Activated CD4-positive, CD25-positive, alpha-beta regulatory T cell treated with anti-CD3 and anti-CD28 coated beads, Interleukin-2, amount 50 U/mL, for 24 hours (primary cell): ENCODE results near the gene GLMP.

ENCODE experiments used
- ATAC-seq, 2 donors: fragments of 150-1000 bp; cut with Tn5 transposase; one replicate each; pipeline ENCODE4 v1.10.0; 2021; ENCODE audit warnings: mild to moderate bottlenecking in 1 of 2, moderate library complexity in 1 of 2

Gene GLMP

DNA sequence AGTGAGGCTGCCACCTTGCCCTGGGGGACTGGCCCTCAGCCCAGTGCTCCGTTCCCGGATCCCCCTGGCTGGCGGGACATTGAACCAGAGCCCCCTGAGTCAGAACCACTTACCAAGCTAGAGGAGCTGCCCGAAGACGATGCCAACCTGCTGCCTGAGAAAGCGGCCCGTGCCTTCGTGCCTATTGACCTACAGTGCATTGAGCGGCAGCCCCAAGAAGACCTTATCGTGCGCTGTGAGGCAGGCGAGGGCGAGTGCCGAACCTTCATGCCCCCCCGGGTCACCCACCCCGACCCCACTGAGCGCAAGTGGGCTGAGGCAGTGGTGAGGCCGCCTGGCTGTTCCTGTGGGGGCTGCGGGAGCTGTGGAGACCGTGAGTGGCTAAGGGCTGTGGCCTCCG is 10.0 kb downstream of the GLMP start:
- ATAC-seq = no peak

DNA sequence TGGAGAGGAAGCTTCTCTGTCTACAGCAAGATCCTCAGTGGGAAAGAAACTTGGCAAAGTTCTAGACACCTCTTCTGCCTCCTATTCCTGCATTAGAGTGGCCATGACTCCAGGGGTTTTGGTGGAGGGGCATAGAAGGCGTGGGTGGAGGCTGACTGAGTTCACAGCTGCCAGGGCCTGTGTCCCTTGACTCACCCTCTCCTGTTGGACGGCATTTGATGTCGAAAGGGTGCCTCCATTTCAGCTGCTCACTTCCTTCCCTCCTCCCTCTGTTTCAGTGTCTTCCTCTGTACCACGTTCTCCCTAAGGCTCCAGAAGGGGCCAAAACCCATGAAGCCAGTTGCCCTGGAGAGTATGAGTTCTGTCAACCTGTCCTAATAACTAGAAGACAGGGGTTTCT is 10.7 kb downstream of the GLMP start:
- no peak for ATAC-seq

DNA sequence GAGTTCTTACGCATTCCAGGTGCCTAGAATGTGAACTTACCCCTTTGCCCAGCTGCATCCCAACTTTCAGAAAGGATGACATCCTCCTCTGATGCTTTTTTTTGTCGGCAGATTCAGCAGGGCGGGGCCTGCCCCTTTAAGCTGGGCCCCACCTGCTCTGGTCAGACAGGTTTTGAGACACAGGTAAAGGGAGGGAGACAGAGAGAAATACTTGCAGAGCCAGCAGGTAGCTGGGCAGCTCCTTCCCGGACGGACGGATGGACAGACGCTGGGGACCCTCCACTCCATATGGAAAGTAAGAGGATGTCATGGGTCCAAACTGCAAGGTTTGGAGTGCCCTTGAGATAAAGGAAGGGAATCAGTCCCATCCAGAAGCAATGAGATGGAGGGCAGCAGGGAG is 11.4 kb downstream of the GLMP start, which contains the start of gene TMEM79:
Gene TMEM79, plus strand, starts transcription at position 214 of the 400 bp plus-strand sequence. CDS start 902 bp downstream, outside the sequence.
- ATAC-seq = no peak

DNA sequence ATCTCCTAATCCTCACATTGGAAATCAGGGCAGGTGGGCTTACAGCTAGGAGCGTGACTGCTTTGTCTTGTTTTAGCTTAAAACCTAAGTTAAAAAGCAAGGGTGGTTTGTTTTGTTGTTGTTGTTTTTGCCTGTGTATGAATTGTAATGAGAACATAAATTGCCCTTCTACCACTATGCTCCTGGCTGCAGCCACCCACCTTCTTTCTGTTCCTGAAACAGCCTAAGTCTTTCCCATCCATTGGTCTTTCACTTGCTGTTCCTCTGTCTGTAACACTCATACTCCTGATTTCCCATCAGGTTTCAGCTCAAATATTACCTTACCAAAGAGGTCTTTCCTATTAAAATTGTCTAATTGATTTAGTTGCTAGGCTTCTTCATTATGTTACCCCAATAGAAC is 12.0 kb downstream of the GLMP start:
- no peak for ATAC-seq

DNA sequence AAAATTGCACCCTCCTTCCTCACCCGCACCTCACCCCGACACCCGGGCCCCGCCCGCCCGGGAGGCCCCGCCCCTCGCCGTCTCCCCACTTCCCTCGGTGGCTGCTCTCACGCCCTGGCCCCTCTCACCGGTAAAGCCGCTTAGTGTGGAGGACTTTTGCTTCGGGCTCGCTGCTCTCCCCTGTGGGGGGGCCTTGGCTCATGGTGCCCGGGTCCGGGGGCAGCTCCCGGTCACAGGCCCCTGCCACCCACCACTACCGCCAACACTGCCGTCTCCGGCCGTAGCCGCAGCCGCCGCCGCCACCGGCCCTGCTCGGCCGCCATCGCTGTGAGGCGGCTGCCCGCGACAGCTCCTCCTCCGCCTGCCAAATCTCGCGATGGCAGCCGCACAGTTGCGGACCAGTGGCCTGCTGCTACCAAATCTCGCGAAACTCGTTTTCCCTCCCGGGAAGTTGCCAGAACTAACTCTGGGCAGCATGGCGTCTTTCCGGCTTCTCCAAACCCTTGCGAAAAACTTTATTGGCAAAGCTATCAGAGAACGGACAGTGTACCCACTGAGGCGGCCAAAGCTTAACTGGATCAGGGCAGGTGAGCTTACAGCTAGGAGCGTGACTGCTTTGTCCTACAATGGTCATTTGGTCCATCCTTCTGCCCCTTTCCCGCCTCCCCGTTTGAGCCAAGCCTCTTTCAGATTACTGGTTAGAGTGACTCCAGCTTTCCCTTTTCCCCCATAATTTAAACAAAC is 12.8 kb downstream of the GLMP start, which contains the start of gene SMG5:
Gene SMG5, minus strand, starts transcription at position 347 of the 744 bp plus-strand sequence. Its CDS starts 145 bp downstream, at position 202.
- ATAC-seq = peak; percentile 91 to 93

DNA sequence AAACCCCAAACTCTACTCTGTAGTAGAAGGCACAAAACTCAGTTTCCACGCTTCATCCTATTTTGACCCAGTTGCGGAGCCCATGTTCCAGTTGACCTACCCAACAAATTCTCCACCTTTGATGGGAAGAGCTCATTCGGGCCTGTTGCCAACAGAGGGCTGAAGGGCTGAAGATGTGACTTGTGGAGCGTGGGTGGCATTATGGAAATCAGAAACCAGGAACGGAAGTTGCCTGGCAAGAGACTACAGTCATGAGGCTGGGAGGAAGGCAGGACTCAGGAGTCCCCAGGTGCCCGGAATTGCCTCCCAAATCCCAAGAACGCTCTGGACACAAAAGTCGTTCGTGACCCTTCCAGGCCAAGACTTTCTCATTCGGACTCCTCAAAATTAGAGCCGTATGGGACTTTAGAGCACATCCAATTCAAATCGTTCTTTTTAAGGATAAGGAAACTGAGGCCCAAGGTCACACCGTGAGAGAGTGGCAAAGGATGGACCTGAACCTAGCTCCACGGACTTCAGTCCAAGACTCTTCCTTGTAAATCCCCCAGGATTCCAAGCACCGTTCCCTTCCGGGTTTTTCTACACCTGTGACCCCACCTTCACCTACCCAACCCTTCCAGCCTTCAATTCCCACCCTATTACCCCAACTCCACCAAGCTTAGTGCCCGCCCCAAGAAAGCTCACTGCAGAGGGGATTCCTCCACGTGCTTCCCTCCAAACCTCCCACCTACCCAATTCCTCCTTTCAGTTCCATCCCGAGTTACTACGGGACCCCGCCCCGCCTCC is 13.6 kb downstream of the GLMP start:
- ATAC-seq = no peak

DNA sequence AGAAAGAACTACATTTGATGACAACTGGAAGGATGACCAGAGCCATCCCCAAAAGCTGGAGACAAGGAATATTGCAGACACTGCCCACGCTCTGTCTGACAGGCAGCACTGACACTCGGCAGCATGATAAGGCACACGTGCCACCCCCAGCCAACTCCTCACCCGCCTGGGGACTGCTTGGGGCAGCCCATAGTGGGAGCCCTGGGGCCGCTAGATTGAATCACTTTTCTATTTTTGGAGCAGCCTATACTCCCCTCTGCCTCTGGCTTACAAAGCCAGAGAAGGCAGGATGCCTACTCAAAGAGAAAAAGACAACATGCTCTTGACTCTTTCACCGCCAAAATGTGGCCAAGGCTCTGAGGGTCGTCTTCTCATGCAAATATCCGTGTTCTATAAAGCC is 14.2 kb downstream of the GLMP start:
- ATAC-seq = peak; percentile 64 to 70

DNA sequence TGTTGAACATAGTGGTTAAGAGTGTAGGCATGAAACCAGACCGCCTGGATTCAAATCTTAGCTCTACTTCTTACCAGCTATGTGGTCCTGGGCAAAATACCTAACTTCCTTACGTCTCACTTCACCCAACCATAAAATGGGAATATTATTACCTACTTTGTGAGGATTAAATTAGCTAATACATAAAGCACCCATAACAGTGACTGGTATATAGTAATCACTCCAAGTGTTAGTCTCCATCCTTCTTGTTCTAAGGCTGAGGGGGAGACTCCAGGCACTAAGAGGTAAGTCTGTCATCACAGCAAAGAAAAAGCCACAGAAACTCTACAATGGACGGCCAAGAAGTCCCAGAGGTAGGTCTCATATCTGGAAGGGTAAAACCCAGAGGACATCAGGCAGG is 15.6 kb downstream of the GLMP start:
- no peak for ATAC-seq

DNA sequence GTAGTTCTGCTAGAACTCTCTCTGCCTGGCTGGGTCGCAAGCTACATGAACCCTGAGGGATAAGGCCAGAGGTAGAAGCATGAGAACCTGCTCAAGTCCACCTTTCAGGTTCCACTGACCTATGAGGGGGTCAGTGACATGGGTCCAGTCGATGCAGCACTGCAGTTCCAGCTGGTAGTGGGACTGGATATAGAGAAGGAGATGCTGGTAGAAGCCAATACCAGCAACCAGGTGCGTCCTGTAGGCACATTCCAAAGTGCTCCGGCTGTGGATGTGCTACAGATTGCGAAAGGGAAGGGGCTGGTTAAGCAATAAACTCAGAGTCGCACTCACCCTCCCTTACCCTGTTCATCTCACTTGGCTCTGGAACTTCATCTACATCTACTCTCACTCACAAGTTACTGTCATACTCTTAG is 18.5 kb downstream of the GLMP start:
- no peak for ATAC-seq

DNA sequence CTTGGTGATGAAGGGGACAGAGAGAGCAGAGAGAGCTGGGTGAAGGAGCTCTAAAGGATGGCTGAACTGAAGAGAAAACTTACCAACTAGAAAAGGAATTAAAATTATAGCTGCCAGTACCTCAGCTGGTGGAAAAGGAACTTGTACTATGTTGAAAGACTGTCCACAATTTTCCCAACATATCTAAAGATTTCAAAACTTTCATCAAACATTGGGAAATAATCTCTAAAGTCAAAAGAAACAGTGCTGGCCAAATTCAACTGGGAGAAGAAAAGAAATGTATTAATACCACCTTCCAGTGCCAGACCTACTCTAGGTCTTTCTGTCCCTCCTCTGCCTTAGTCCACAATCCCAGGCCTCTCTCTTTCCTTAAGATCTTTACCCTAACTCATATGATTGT is 18.9 kb downstream of the GLMP start:
- ATAC-seq = no peak

DNA sequence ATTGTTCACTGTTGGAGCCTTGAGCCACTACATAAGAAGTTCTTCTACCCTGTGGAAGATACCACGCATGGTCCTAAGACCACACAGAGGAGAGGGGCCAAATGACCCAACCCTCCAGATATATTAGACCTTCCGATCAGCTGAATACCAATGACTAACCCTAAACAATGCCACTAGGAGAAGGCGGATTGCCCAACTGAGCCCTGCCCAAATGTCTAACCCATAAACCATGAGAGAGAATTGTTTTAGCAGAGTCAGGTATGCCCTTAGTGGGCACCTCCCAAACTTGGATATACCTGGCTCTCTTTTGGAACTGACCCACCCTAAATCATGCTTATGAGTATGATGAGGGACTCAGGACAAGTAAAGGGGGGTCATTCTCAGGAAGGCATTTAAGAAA is 25.2 kb downstream of the GLMP start:
- no peak for ATAC-seq

DNA sequence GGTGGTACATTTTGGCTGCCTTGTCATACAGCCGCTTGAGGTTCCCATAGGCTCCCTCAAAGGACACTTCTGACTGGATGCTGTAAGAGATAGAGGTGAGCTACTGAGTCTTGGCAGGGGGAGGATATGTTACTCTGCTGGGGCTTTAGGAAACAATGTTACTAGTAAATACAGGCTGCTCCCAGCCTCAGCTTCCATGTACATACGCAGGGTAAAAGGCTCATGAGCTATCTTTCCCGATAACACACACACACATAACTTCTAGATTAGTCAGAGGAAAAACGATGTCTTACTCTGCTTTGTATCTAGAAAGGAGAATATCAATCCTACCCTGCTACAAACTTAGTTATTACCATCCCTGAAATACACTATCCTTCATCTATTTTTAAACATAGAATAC is 27.1 kb downstream of the GLMP start:
- ATAC-seq = no peak

DNA sequence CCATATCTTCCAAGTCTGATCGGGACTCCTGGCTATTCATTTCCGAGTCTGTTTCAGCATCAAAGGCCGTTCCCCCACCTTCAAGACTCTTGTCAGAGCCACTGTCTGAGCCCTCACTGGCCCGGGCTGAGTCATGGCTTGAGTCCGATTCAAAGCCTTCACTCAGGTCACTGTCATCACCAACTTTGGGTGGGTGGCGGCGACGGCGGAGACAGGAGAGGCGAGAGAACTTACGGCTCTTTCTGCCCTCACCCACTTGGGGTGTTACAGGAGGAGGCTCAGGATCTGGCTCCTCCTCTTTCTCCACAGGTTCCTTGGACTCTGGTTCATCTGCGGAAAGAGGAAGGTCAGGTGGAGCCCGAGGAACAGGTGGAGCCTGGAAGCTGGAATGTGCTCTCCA is 29.4 kb downstream of the GLMP start:
- ATAC-seq = no peak

DNA sequence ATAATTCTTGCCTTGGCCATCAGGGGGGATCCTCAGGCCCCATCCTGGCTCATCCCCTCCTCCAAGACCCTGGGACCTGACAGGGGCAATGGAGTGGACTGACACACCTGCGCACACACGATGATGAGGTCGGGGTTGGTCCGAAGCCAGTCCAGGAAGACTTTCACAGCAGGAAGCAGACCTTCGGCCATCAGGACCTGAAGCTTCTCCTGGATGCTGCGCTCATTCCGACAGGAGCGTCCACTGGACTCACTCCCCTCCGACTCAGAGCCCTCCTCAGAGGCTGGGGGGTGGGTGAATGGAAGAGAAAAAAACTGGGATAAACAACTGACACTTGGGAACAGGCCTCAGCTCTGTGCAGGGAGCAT is 32.2 kb downstream of the GLMP start:
- no peak for ATAC-seq

DNA sequence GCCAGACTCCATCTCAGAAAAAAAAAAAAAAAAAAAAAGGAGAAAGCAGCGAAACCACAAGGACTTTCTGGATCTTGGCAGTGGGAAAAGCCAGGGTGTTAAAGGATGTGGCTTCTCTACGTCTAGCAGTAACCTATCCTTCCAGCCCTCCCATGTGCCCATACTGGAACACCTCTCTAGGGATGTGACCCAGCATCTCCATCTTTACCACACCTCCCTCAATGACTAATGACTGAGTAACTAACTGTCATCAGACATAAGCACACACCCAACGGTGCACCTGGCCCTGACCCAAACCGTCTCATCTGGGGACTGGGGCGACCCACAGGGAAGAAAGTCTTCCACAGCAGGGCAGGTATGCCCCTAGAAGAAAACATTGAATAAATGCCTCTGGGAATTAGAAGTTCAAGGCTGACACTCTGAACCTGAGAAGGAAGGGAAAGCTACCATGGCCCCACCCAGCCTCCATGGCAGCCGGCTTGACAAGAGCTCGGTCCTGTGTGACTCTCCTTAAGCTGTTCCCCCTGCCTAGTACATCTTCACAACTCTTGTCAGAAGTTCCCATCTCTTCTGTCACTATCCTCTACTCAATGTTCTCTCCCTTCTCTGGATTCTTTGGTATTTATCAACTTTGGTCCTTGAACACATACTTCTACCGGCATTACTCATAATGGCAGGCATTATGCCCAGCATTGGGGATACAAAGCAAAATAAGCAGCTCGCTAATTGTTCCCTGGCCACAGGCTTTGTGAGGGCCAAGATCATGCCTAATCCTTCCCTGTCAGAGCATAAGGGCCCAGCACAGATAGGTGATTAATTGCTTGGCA is 32.8 kb downstream of the GLMP start:
- peak; percentile 92 to 97 for ATAC-seq

DNA sequence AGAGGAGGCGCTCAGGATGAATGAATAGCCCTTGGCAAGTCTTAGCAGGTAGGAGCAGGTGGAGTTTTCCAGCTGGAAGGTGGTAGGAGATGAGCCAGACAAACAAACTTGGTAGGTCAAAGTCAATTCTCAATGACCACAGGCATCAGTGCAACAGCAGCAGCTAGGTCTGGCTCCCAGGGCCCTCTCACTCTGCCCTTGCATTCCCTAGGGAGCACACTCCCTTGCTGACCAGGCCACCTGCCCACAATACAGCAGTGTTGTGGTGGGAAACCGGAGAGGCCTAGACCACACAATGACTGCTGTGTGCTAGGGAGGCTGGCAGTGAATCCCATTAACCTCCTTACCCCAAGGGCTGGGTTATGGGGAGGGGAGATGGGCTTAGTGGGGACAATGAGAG is 34.6 kb downstream of the GLMP start:
- no peak for ATAC-seq

DNA sequence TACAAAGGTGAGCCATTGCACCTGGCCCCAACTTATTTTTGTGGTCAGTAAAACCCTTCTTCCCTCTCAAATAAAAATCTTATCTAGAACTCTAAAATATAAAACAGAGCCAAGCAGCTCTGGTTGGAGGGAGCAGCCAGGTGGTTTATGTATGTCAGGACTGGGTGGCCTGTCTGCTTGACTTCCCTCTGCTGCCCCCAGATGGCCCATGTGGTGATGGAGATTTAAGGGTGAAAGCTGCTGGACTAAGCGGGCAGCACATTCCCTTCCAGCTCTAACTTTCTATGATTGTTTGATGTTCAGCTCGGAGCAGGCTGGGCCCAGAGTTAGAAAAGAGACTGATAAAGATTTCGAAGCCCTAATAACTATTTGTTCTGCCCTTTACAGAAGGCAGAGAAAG is 35.7 kb downstream of the GLMP start:
- ATAC-seq = no peak

DNA sequence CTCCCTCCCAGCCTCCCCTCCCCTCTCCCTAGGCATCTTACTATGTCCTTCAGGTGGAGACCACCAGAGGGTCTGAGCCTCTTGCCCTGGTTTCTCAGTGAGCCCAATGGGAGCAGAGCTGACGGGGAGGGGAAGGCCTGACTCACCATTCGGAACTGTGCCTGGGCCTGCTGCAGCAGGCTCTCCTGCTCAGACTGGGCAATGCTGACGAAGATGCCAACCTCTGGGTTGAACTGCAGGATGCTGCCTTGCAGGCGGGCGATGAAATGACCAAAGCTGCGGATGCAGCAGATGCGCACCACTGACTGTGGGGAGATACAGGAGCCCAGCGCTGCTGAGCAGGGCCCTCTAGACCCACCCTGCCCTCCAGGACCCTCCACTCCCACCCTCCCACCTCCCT is 36.6 kb downstream of the GLMP start:
- ATAC-seq = no peak

DNA sequence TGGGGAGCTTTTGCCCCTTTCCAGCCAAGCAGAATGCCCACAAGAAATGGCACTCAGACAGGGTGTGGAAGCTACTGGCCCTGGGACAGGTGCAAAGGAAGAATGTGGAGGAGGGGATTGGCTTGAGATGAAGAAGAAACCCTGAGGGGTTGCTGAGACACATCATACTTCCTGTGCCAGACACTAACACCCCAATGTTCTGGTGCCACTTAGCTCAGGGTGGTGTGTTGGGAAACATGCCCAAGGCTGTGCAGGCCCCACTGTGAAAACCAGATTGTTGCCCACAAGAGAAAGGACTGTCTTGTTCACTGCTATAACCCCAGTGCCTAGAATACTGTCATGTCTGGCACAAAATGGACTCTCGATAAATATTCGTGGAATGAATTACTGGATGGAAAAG is 37.8 kb downstream of the GLMP start:
- no peak for ATAC-seq

DNA sequence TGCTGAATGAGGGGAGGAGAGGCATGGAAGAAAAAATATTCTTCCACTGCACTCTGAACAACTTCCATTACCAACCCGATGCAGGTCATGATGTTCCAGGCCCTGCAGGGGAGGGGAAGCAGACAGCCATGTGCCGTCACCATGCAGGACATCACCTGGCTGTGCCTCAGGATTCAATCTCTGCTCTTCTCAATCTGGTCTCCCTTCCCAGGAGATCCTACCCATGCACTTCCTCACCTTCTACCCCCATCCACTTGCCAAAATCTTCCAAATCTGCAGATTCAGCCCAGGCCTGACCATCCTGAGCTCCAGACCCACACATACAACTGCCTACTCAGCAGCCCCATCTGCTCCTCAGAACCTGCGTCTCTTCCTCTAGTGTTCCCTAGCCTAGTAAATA is 41.8 kb downstream of the GLMP start:
- ATAC-seq = no peak

DNA sequence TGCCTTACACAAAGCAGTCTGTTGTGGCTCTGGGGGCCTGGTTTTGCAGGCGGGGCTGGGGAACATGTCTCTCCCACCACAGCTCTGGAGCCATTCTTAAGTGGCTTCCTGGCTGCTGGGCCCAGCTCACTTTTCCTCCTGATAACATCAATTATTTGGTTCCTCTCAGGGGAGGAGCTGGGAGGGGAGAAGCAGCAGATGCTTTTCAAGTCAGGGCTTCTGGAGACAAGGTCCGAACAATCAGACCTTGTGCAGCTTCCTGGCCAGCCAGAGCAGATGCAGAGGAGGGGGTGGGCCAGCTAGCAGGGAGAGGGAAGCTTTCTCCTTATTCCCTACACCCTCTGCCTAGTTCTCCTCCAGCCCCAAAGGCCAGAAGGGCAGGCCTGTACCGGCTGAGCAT is 44.0 kb downstream of the GLMP start:
- no peak for ATAC-seq

DNA sequence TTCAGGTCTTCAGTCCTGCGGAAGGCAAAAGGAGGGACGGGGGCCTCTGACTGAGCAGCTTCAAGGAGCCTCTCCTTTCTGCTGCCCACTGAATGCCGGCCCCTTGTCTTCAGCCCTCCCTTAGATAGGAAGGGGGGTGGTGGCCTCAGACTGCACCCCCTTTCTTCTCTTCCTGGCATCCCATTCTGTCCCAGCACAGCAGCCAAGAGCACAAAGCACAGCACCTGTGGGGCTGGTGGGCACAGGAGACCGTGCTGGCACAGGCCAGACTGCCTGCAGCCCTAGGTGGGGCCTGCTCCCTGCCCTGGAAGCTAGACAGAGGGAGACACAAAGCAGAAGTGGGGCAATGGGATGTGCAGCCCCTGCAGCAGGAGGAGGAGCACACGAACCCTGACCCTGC is 45.9 kb downstream of the GLMP start:
- ATAC-seq = no peak

DNA sequence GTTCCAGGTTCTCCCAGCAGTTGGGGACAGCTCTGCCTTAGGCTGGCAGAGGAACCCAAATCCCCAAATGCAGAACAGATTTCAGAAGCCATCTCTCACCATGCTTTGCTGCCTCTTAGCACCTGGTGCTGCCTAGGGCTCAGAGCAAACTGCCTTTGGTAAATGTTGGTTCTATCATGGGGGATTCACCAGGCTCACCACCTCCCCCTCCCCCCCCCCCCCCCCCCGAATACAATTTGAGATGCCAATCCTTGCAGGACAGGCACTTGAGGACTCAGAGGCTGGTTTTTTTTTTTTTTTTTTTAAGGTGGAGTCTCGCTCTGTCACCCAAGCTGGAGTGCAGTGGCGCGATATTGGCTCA is 47.2 kb downstream of the GLMP start:
- ATAC-seq = no peak
